Measurements from ENCODE around the gene TPCN2.
"Not testable (repeated sequence)": the region's sequence is repeated elsewhere in the genome, so short reads cannot be mapped to it uniquely, and the experiment has no call there.

Gene TPCN2

DNA sequence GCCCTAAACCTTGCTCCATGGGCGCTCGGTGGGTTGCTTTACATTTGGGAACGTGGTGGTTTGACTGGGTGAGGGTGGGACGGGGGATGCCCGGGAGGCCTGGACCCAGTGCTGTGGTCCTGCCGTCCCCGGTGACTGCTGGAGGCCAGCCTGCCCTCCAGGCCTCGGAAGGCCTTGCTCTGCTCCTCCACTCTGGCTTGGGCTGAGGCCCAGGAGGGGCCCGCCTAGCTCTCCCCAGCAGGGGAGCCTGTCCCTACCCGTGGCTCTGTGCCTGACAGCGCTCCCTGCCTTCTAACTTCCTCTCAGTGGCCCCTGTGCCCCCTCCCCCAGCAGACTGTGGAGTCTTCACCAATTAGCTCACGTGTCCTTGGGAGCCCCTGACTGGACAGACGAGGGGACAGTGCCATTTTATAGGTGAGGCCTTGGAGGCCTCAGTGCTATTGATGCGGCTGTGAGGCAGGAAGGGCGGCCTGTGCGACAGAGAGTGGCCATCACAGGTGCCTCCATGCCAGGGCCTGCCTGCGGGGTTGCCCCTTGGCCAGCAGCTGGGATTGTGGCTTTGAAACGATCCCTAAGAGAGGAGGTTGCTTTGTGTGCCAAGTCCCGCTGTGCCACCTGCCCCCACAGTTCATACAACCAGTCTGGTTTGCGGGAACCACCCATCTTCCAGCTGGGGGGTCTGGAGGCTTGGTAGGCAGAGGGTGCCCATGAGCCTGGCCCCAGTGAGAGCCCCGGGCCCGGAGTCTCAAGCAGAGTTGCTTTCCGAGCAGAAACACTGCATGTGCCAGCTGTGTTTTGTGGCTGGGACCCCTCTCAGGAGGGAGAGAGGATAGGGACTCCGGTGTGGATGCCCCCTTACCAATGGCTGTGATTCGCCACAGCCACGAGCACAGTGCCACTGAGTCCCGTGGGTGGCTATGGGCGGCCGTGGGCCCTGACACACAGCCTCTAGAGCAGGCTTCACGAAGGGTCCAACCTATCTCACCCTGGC, 17.7 kb downstream of the TPCN2 start:
- H3K27ac ChIP-seq, result no peak overlapping the region
- no peak overlapping the region for H3K4me3 ChIP-seq

DNA sequence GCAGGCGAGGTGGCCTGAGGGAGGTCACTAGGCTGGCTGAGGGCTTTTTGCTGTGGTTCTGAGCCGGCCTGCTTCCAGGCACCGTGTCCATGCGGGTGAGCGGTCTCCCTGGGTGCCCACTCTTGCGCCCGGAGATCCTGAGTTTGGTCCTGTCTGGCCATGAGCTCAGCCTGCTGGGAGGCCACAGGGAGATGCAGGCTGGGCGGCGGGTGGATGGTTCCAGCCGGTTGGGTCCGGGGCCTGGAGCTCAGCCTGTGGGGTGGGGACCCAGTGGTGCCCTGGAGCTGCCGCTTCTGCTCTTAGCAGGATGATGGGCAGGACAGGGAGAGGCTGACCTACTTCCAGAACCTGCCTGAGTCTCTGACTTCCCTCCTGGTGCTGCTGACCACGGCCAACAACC, 18.5 kb downstream of the TPCN2 start:
- no peak overlapping the region for H3K27ac ChIP-seq

DNA sequence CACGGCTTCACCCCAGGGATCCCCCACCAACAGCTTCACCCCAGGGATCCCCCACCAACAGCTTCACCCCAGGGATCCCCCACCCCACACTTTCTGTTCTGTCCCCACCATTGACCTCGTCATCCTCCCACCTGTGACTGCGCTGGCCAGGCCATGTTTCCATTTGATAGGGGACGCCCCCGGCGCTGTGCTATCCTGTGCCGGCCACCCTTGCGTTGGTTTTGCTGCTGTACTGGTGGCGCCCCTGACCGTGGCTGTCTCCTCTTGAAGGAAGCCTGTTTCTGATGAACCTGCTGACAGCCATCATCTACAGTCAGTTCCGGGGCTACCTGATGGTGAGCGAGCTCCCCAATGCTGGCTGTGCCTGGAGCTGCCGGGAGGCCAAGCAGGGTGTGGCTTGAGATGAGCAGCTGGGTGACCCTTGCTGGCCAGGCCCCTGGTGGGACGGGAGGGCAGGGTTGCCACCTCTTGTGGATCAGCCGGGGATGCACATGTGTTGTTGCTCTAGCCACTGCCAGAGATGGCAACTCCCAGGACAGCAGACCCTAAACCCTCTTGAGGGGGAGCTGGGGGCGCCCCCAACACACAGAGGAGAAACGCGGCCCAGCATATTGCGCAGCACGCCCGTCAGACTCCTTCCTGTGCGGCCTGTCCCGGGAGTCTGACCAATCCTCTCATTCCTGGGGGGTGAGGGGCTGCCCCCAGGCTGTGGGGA, 22.5 kb downstream of the TPCN2 start:
- Histone ChIP-seq H3K4me3 (no peak overlapping the region), H3K27ac (no peak overlapping the region)

More for the DNA sequence above, 18.5 kb downstream of the TPCN2 start:
- no peak overlapping the region for H3K4me3 ChIP-seq

DNA sequence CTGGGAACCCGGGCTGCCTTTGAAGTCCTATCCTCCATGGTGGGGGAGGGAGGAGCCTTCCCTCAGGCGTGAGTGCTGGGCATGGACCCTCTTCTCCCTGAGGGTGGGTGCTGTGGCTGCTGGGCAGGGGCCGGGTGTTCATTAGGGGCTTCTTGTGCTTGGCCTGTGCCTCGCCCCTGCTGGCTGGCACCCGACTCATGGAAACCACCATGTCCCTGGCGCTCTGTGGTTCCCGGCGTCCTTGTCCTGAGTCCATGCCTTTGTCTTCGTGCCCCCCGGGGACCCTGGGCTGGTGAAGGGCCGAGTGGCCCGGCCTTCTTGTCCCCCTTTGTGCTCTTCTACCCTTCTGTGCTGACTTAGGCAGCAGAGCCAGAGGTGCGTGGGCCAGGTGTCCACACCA, 23.2 kb downstream of the TPCN2 start:
- H3K27ac ChIP-seq, result no peak overlapping the region
- H3K4me3 ChIP-seq, result no peak overlapping the region

GRCh38 chr11:69073469-69073868, 24.7 kb downstream of the TPCN2 start:
- H3K27ac ChIP-seq, result peak overlapping the region in 1 of 21 experiments; percentile 10
- H3K4me3 ChIP-seq, result no peak overlapping the region

GRCh38 chr11:69074375-69075140, 25.8 kb downstream of the TPCN2 start:
- Histone ChIP-seq H3K4me3 (no peak overlapping the region), H3K27ac (peak overlapping the region in 8 of 21 experiments; percentile 1 to 73 (median 56))

GRCh38 chr11:69075421-69076128, 26.8 kb downstream of the TPCN2 start:
- peak overlapping the region in 5 of 21 experiments; percentile 28 to 69 (median 48) for H3K27ac ChIP-seq
- no peak overlapping the region for H3K4me3 ChIP-seq

- Histone ChIP-seq H3K4me3 (no peak overlapping the region), H3K27ac (peak overlapping the region in 5 of 21 experiments; percentile 28 to 67 (median 48))
Observed at GRCh38 chr11:69076129-69076791, 27.5 kb downstream of the TPCN2 start.

- H3K4me3 ChIP-seq, H3K27ac ChIP-seq: not testable (repeated sequence)
Observed at GRCh38 chr11:69076977-69077376, 28.2 kb downstream of the TPCN2 start.

DNA sequence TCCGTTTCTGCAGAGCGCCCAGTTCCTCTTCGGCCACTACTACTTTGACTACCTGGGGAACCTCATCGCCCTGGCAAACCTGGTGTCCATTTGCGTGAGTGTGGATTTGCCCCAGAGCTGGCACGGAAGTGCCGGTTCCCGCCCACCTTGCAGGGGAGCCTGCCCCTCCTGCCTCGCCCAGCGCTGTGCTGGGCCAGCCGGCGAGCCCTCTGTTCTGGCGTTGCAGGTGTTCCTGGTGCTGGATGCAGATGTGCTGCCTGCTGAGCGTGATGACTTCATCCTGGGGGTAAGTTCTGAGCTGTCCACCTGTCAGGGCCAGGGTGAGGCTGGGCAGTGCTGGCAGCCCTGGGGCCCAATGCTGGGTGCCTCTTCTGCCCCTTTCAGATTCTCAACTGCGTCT, 29.8 kb downstream of the TPCN2 start:
- Histone ChIP-seq H3K27ac (peak overlapping the region in 2 of 21 experiments; percentile 41 to 53), H3K4me3 (no peak overlapping the region)

DNA sequence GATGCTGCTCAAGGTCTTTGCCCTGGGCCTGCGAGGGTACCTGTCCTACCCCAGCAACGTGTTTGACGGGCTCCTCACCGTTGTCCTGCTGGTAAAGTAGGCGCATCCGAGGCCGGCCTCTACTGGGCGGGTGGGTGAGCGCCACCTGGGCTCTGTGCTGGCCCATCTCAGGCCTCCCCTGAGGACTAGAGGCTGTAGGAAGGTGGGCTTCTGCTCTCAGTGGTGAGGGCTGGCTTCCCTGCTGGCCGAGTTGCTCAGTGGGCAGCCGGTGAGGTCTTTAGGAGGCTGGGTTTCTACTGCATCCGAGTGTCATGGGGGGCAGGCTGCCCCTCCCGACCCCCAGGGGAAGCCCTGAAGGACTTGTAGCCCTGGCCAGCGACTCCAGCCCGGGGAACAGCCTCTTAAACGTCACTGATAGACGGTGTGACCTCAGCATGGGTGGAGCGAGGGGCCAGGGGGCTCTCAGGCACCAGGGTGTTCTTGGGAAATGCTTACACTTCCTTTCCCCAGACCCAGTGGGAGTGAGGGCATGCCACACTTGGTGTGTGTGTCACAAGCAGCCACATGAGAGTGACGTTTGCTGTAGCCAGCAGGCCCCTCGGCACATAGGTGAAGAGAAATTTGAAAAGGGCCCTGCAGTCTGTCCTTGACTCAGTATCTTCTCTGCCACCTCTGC, 30.3 kb downstream of the TPCN2 start:
- H3K27ac ChIP-seq, result peak overlapping the region in 5 of 21 experiments; percentile 38 to 67 (median 59)
- no peak overlapping the region for H3K4me3 ChIP-seq

DNA sequence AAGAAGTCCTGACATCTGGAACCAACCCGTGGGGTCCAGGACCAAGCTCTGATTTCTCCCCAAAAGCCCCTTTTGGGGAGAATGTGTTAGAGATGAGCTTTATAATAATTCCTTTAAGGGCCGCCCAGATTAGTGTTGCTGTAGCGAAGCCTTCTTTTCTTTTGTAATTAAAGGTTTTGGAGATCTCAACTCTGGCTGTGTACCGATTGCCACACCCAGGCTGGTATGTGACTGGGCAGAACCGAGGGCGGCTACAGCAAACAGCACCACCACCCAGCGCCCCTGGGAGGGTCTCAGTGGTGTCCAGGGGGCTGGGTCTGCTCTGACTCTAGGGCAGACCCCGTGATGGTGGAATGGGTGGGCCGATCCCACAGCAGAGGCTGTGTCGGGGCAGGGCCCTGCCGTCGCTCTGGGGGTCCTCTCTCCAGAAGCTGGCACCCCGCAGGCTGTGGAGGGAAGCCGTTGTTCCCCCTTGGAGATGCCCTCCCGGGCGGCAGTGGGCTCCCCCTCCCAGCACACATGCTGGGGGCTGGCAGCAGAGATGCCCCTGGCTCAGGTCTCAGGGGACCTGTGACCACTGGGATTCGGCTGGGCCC, 31.0 kb downstream of the TPCN2 start:
- H3K4me3 ChIP-seq, result no peak overlapping the region
- peak overlapping the region in 11 of 21 experiments; percentile 14 to 77 (median 58) for H3K27ac ChIP-seq

DNA sequence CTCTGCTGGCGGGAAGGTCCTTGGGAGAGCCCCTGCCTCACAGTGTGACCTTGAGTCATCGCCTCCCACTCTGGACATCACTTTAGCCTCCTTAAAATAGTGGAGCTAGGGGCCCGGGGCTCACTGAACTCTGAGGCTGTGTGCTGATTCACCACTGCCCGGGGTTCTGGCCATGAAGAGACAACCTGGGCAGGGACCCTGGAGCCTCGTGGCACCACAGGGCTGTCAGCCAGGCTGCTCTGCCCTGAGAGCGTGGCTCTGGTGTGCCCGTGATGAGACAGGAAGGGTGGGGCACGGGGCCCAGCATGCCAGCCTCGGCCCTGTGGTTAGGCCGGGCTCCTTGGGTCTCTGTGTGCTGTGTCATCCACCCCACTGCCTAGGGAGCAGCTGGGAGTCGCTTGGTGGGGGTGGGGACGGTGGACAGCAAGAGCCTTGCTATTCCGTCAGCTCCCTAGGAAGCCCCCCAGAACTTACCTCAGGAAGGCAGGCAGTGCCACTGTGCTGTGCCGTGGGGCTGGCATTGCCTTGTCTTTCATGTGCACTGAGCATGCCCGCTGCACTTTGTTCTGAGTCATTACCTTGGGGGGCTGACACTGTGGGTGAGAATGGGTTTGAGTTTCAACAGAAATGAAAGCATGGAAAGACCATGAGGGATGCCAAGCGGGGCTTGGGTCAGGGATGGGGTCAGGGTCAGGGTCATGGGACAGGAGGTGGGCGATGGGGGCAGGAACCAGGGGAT, 31.7 kb downstream of the TPCN2 start:
- peak overlapping the region in 11 of 21 experiments; percentile 14 to 77 (median 58) for H3K27ac ChIP-seq

GRCh38 chr11:69081180-69081579, 32.4 kb downstream of the TPCN2 start:
- no peak overlapping the region for H3K4me3 ChIP-seq
- no peak overlapping the region for H3K27ac ChIP-seq

More for the DNA sequence above, 31.7 kb downstream of the TPCN2 start:
- H3K4me3 ChIP-seq, result no peak overlapping the region

- H3K27ac ChIP-seq, result no peak overlapping the region
- no peak overlapping the region for H3K4me3 ChIP-seq
Observed at GRCh38 chr11:69083531-69084247, 35.0 kb downstream of the TPCN2 start.

- H3K27ac ChIP-seq, result no peak overlapping the region
- no peak overlapping the region for H3K4me3 ChIP-seq
Observed at GRCh38 chr11:69084371-69084770, 35.6 kb downstream of the TPCN2 start.

Measured in skin epidermis (tissue), 12 donors.